Measurements from ENCODE around the gene HRH4. TPM values are rescaled to one million over a fixed set of nuclear protein-coding genes. Genes with fewer than 3 reads are reported as not detected.

The HRH4 gene
- total and polyA plus RNA-seq, 10 of the 15 experiments (the other 5 are each of a cell fraction or from before 2014, with no cell fraction given), result not detected

DNA sequence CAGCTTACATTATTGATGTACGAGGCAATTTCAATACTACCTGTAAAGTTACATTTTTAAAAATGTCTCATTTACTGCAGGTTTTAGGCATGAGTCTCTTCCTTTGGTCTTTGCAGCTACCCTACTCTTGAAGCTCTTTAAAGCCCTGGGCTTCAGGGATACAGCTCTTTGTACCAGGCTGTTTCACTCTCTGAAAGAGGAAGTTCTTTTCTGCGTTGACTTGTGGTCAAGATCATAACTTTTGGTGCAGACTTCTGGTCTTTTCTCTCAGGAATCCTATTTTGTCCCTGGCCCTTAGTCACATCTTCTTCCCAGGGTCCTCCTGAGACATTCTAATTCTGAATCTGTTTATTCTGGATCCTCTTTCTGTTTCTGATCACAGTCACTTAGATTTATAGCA is 16.6 kb upstream of the HRH4 start:
- no peaks in the 10 kb centered on the region for H4K20me1 ChIP-seq (ENCODE audit: control insufficient read depth, insufficient read depth)
- WGBS (ENCODE audit: insufficient coverage, insufficient replicate concordance, low lambda C conversion rate, missing lambda C conversion rate), result 31% methylated on average over 2 of the region's 2 CpGs
- no peaks in the 10 kb centered on the region for H3K79me2 ChIP-seq (ENCODE audit: control insufficient read depth, insufficient read depth, low read length)
- no peak for TF ChIP-seq BCL11A (IDR thresholded peaks at IDR 0.05; ENCODE audit: low read depth, low read length)
- no peak for TF ChIP-seq LARP7 (IDR thresholded peaks at IDR 0.05)
- no peak for TF ChIP-seq CREB1 (IDR thresholded peaks at IDR 0.05; ENCODE audit: low read depth)
- no peak for TF ChIP-seq NFYA (IDR thresholded peaks at IDR 0.05; ENCODE audit: borderline replicate concordance, low read depth, low read length)
- TF ChIP-seq YY1 (IDR thresholded peaks at IDR 0.05; ENCODE audit: low read depth, low read length), result no peak
- TF ChIP-seq SPI1 (IDR thresholded peaks at IDR 0.05; ENCODE audit: borderline replicate concordance, insufficient read depth, low read depth, low read length), result peak; percentile 38; the same call in 1 of the 2 replicates
- no peak overlapping the region for H3K9ac ChIP-seq (ENCODE audit: control insufficient read depth, insufficient read depth, low read length)
- no peaks in the 10 kb centered on the region for H3K9me3 ChIP-seq (replicated peaks; ENCODE audit: control insufficient read depth, insufficient read depth, low read length)
- ChIA-PET POLR2A (interaction anchor here (0.5 kb wide), 1 partner anchor 156 kb away, joined by 3 read pairs; no protein-coding TSS in a partner anchor), RAD21 (ENCODE audit: unreplicated experiment) (no interaction called here), CTCF (interaction anchor here (1.0 kb wide), 2 partner anchors 12 to 45 kb away, joined by 3 to 4 read pairs; no protein-coding TSS in a partner anchor), SMC1A (ENCODE audit: uncharacterized antibody, unreplicated experiment) (no interaction called here)
- no peaks in the 10 kb centered on the region for H3K27me3 ChIP-seq (replicated peaks in 1 of 2; ENCODE audit: control insufficient read depth in 2 of 2, insufficient read depth in 2 of 2, low read length in 1 of 2)
- in situ Hi-C loops (cut with MboI) (no loop called here), intact Hi-C loops (cut with micrococcal nuclease; ENCODE audit: unreplicated experiment) (no loop called here)
- no peak overlapping the region for H2AFZ ChIP-seq (ENCODE audit: control insufficient read depth, low read depth, low read length)
- no TSS peak for BruUV-seq (replicated peaks)
- H3K4me2 ChIP-seq (ENCODE audit: control insufficient read depth, insufficient read depth), result no peak overlapping the region; the same call in 1 of the 2 replicates
- H3K4me3 ChIP-seq, result no peak overlapping the region
- FAIRE-seq (peak; percentile 41), DNase-seq (ENCODE audit: low read depth, low spot score) (no peak), ATAC-seq (peak; percentile 75)
- no peak overlapping the region for H3K27ac ChIP-seq (ENCODE audit: control insufficient read depth, insufficient read depth)
- peaks cover 14% of the 10 kb centered on the region for H3K4me1 ChIP-seq (ENCODE audit: control insufficient read depth, insufficient read depth, low read length)
- H3K36me3 ChIP-seq (ENCODE audit: control insufficient read depth in 2 of 2, insufficient read depth in 2 of 2, low read length in 1 of 2), result no peaks in the 10 kb centered on the region

DNA sequence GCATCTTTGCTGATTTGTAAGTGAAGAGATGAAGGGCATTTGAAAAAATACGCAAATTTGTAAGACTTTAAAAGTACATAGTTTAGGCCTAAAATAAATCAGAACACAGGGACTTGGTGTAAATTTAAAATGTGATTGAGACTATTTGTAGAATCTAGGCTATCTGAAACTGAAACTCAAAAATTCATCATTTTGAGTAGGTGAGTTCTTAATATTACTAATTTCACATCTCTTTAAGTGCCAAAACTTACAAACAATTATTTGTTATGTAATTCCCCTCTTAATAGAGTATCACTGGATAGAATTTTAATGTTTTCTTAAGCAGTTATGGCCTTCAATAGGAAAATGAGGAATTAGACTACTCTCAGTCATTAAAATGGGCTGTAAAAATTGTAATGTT is 14.0 kb upstream of the HRH4 start:
- CTCF ChIA-PET, result interaction anchor here (0.6 to 1.7 kb wide), 5 partner anchors 41 to 100 kb away, joined by 3 to 12 read pairs (median 4); no protein-coding TSS in a partner anchor
- FAIRE-seq (peak; percentile 23), ATAC-seq (peak; percentile 71)
- TF ChIP-seq ZNF687 (IDR thresholded peaks at IDR 0.05) (no peak), ATF2 (IDR thresholded peaks at IDR 0.05; ENCODE audit: low read length) (peak; percentile 60), JUNB (IDR thresholded peaks at IDR 0.05) (peak; percentile 82), MYC (IDR thresholded peaks at IDR 0.05; ENCODE audit: insufficient read depth, insufficient read length, insufficient replicate concordance, low read length, severe bottlenecking) (no peak), BCL11A (IDR thresholded peaks at IDR 0.05; ENCODE audit: low read depth, low read length) (no peak), MEF2A (IDR thresholded peaks at IDR 0.05; ENCODE audit: insufficient read depth, low read depth, low read length) (peak; percentile 86), CEBPB (IDR thresholded peaks at IDR 0.05; ENCODE audit: borderline replicate concordance in 1 of 2, low read depth in 2 of 2, low read length in 2 of 2) (no peak)

More for the DNA sequence above, 14.0 kb upstream of the HRH4 start:
- no peak overlapping the region for H3K9ac ChIP-seq (ENCODE audit: control insufficient read depth, insufficient read depth, low read length)
- SMC1A ChIA-PET (ENCODE audit: uncharacterized antibody, unreplicated experiment), result interaction anchor here (0.6 to 1.4 kb wide), 5 partner anchors 14 to 147 kb away, joined by 3 to 5 read pairs (median 3); partner anchors contain the start of gene HRH4
- intact Hi-C loops (cut with micrococcal nuclease; ENCODE audit: unreplicated experiment), result no loop called here
- no peaks in the 10 kb centered on the region for H3K36me3 ChIP-seq (ENCODE audit: control insufficient read depth in 2 of 2, insufficient read depth in 2 of 2, low read length in 1 of 2)
- H3K9me3 ChIP-seq (replicated peaks; ENCODE audit: control insufficient read depth, insufficient read depth, low read length), result no peaks in the 10 kb centered on the region
- no peak overlapping the region for H3K27ac ChIP-seq (ENCODE audit: control insufficient read depth, insufficient read depth)
- H3K4me1 ChIP-seq (ENCODE audit: control insufficient read depth, insufficient read depth, low read length), result peaks cover 14% of the 10 kb centered on the region
- H4K20me1 ChIP-seq (ENCODE audit: control insufficient read depth, insufficient read depth), result no peaks in the 10 kb centered on the region
- POLR2A ChIA-PET, result no interaction called here
- no peak overlapping the region for H2AFZ ChIP-seq (ENCODE audit: control insufficient read depth, low read depth, low read length)
- RAD21 ChIA-PET (ENCODE audit: unreplicated experiment), result interaction anchor here (0.6 to 1.2 kb wide), 3 partner anchors 42 to 1938 kb away, joined by 3 to 4 read pairs (median 3); no protein-coding TSS in a partner anchor
- no peaks in the 10 kb centered on the region for H3K27me3 ChIP-seq (replicated peaks in 1 of 2; ENCODE audit: control insufficient read depth in 2 of 2, insufficient read depth in 2 of 2, low read length in 1 of 2)
- BruUV-seq (replicated peaks), result no TSS peak
- in situ Hi-C loops (cut with MboI), result no loop called here
- no peak overlapping the region for H3K4me3 ChIP-seq
- peak overlapping the region; percentile 23; the same call in 1 of the 2 replicates for H3K4me2 ChIP-seq (ENCODE audit: control insufficient read depth, insufficient read depth)
- 75% methylated on average over 1 of the region's 1 CpG for WGBS (ENCODE audit: insufficient coverage, insufficient replicate concordance, low lambda C conversion rate, missing lambda C conversion rate)
- DNase-seq (ENCODE audit: low read depth, low spot score), result no peak
- no peaks in the 10 kb centered on the region for H3K79me2 ChIP-seq (ENCODE audit: control insufficient read depth, insufficient read depth, low read length)

Measured in GM12878 (cell line).